ENCODE results near the gene MPI.

MPI gene

GRCh38 chr15:74850393-74850792 is 39.4 kb upstream of the MPI start:
- no peak for FAIRE-seq
- TF ChIP-seq POLR2AphosphoS5 (IDR thresholded peaks at IDR 0.05; ENCODE audit: low read depth, low read length) (no peak), POLR2A (IDR thresholded peaks at IDR 0.05; ENCODE audit: low read depth, low read length) (no peak)
- DNase-seq (ENCODE audit: insufficient read length): no peak

- FAIRE-seq (no peak), DNase-seq (ENCODE audit: insufficient read length) (no peak)
- TF ChIP-seq POLR2A (IDR thresholded peaks at IDR 0.05; ENCODE audit: low read depth, low read length): no peak
- TF ChIP-seq TAF1 (IDR thresholded peaks at IDR 0.05; ENCODE audit: borderline replicate concordance, low read depth, low read length): no peak
- TF ChIP-seq POLR2AphosphoS5 (IDR thresholded peaks at IDR 0.05; ENCODE audit: low read depth, low read length): no peak
These were observed 37.9 kb upstream of the MPI start for GRCh38 chr15:74851960-74852359.

GRCh38 chr15:74854453-74855022 is 35.3 kb upstream of the MPI start:
- no peak for FAIRE-seq
- TF ChIP-seq POLR2AphosphoS5 (IDR thresholded peaks at IDR 0.05; ENCODE audit: low read depth, low read length) (no peak), TAF1 (IDR thresholded peaks at IDR 0.05; ENCODE audit: borderline replicate concordance, low read depth, low read length) (no peak), POLR2A (IDR thresholded peaks at IDR 0.05; ENCODE audit: low read depth, low read length) (no peak)
- no peak for DNase-seq (ENCODE audit: insufficient read length)

GRCh38 chr15:74855857-74856256 is 34.0 kb upstream of the MPI start:
- DNase-seq (ENCODE audit: insufficient read length): no peak
- no peak for FAIRE-seq
- TF ChIP-seq POLR2A (IDR thresholded peaks at IDR 0.05; ENCODE audit: low read depth, low read length) (no peak), POLR2AphosphoS5 (IDR thresholded peaks at IDR 0.05; ENCODE audit: low read depth, low read length) (no peak), TAF1 (IDR thresholded peaks at IDR 0.05; ENCODE audit: borderline replicate concordance, low read depth, low read length) (no peak)

- no peak for FAIRE-seq
- TF ChIP-seq TAF1 (IDR thresholded peaks at IDR 0.05; ENCODE audit: borderline replicate concordance, low read depth, low read length): no peak
- TF ChIP-seq POLR2AphosphoS5 (IDR thresholded peaks at IDR 0.05; ENCODE audit: low read depth, low read length): no peak
- TF ChIP-seq POLR2A (IDR thresholded peaks at IDR 0.05; ENCODE audit: low read depth, low read length): no peak
- DNase-seq (ENCODE audit: insufficient read length): no peak
These were observed 33.3 kb upstream of the MPI start for GRCh38 chr15:74856537-74856936.

- TF ChIP-seq TAF1 (IDR thresholded peaks at IDR 0.05; ENCODE audit: borderline replicate concordance, low read depth, low read length) (no peak), POLR2A (IDR thresholded peaks at IDR 0.05; ENCODE audit: low read depth, low read length) (peak; percentile 52; the same call in 1 of the 2 replicates), POLR2AphosphoS5 (IDR thresholded peaks at IDR 0.05; ENCODE audit: low read depth, low read length) (no peak)
- DNase-seq (ENCODE audit: insufficient read length) (no peak), FAIRE-seq (peak; percentile 99)
These were observed 32.7 kb upstream of the MPI start for GRCh38 chr15:74857082-74857655.

GRCh38 chr15:74857671-74858368 is 32.0 kb upstream of the MPI start:
- TF ChIP-seq TAF1 (IDR thresholded peaks at IDR 0.05; ENCODE audit: borderline replicate concordance, low read depth, low read length) (no peak), POLR2A (IDR thresholded peaks at IDR 0.05; ENCODE audit: low read depth, low read length) (peak; percentile 33; the same call in 1 of the 2 replicates)
- no peak for DNase-seq (ENCODE audit: insufficient read length)
- FAIRE-seq: peak; percentile 83

GRCh38 chr15:74858369-74858740 is 31.5 kb upstream of the MPI start:
- DNase-seq (ENCODE audit: insufficient read length) (no peak), FAIRE-seq (no peak)
- no peak for TF ChIP-seq TAF1 (IDR thresholded peaks at IDR 0.05; ENCODE audit: borderline replicate concordance, low read depth, low read length)
- TF ChIP-seq POLR2AphosphoS5 (IDR thresholded peaks at IDR 0.05; ENCODE audit: low read depth, low read length): no peak
- TF ChIP-seq POLR2A (IDR thresholded peaks at IDR 0.05; ENCODE audit: low read depth, low read length): no peak

- TF ChIP-seq POLR2A (IDR thresholded peaks at IDR 0.05; ENCODE audit: low read depth, low read length): no peak; the same call in 1 of the 2 replicates
- 0 out of 2 replicates have a peak, but pooled peaks have one; percentile 21 for TF ChIP-seq POLR2AphosphoS5 (IDR thresholded peaks at IDR 0.05; ENCODE audit: low read depth, low read length)
- no peak for TF ChIP-seq TAF1 (IDR thresholded peaks at IDR 0.05; ENCODE audit: borderline replicate concordance, low read depth, low read length)
- FAIRE-seq (no peak), DNase-seq (ENCODE audit: insufficient read length) (no peak)
These were observed 26.4 kb upstream of the MPI start for GRCh38 chr15:74863239-74864056.

- DNase-seq (ENCODE audit: insufficient read length) (no peak), FAIRE-seq (no peak)
- TF ChIP-seq TAF1 (IDR thresholded peaks at IDR 0.05; ENCODE audit: borderline replicate concordance, low read depth, low read length): no peak
- no peak for TF ChIP-seq POLR2A (IDR thresholded peaks at IDR 0.05; ENCODE audit: low read depth, low read length)
- no peak for TF ChIP-seq POLR2AphosphoS5 (IDR thresholded peaks at IDR 0.05; ENCODE audit: low read depth, low read length)
These were observed 25.5 kb upstream of the MPI start for GRCh38 chr15:74864296-74864695.

GRCh38 chr15:74865316-74865715 is 24.5 kb upstream of the MPI start:
- DNase-seq (ENCODE audit: insufficient read length) (no peak), FAIRE-seq (no peak)
- TF ChIP-seq POLR2A (IDR thresholded peaks at IDR 0.05; ENCODE audit: low read depth, low read length) (no peak), POLR2AphosphoS5 (IDR thresholded peaks at IDR 0.05; ENCODE audit: low read depth, low read length) (no peak), TAF1 (IDR thresholded peaks at IDR 0.05; ENCODE audit: borderline replicate concordance, low read depth, low read length) (no peak)

All from GM12892 (cell line).